NCI-H69 (cell line): Measurements from ENCODE around the gene DSG3.

Experiments
- DNase-seq: peaks from one replicate; lab custom pipeline; 2025; lab: John Stamatoyannopoulos, UW

DSG3 gene, protein sequence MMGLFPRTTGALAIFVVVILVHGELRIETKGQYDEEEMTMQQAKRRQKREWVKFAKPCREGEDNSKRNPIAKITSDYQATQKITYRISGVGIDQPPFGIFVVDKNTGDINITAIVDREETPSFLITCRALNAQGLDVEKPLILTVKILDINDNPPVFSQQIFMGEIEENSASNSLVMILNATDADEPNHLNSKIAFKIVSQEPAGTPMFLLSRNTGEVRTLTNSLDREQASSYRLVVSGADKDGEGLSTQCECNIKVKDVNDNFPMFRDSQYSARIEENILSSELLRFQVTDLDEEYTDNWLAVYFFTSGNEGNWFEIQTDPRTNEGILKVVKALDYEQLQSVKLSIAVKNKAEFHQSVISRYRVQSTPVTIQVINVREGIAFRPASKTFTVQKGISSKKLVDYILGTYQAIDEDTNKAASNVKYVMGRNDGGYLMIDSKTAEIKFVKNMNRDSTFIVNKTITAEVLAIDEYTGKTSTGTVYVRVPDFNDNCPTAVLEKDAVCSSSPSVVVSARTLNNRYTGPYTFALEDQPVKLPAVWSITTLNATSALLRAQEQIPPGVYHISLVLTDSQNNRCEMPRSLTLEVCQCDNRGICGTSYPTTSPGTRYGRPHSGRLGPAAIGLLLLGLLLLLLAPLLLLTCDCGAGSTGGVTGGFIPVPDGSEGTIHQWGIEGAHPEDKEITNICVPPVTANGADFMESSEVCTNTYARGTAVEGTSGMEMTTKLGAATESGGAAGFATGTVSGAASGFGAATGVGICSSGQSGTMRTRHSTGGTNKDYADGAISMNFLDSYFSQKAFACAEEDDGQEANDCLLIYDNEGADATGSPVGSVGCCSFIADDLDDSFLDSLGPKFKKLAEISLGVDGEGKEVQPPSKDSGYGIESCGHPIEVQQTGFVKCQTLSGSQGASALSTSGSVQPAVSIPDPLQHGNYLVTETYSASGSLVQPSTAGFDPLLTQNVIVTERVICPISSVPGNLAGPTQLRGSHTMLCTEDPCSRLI

DNA sequence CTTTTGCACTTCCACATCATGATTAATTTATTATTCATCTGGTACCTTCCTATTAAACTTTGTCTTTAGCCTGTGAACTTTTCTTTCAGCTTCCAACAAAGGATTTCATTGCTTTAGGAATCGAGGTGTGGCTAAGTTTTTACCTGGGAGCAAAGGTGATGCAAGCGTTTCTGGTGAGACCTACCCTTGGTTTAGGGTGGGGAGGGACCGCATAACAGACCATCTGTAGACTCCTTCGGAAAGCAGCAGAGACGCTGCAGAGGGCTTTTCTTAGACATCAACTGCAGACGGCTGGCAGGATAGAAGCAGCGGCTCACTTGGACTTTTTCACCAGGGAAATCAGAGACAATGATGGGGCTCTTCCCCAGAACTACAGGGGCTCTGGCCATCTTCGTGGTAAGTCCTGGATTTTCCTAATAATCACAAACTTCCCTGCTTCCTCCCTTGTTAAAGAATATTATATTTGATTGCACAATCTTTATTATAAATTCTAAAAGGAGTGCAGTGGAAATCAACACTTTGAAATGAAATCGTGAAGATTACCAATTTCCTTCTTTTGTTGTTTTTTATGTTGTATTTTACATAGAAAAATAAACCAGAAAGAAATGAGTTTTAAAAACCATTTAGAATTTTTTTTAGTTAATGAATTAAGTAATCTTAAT, at the start of gene DSG3:
Gene DSG3 (plus strand): TSS at position 212 of the 662 bp plus-strand sequence. CDS start 137 bp downstream, at position 349.
- no peak for DNase-seq

DNA sequence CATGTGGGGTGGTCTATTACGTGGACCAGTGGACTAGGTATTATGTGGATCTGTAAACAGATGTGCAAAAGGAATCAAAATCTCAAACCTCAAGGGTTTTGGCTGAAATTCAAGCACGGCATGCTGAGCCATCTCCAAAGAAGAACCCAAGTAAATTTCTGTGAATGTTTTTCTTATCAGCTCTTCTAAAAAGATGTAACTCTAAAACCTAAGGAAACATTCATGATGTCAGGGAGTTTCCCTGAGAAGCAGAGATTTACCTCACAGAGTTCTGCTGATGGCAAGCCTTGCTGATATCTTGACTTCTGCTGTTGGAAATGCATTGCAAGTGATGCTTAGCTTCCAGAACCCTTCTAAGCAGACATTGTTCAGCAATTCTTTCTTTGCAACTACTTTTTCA, 49.4 kb upstream of the DSG3 start:
- no peak for DNase-seq

DNA sequence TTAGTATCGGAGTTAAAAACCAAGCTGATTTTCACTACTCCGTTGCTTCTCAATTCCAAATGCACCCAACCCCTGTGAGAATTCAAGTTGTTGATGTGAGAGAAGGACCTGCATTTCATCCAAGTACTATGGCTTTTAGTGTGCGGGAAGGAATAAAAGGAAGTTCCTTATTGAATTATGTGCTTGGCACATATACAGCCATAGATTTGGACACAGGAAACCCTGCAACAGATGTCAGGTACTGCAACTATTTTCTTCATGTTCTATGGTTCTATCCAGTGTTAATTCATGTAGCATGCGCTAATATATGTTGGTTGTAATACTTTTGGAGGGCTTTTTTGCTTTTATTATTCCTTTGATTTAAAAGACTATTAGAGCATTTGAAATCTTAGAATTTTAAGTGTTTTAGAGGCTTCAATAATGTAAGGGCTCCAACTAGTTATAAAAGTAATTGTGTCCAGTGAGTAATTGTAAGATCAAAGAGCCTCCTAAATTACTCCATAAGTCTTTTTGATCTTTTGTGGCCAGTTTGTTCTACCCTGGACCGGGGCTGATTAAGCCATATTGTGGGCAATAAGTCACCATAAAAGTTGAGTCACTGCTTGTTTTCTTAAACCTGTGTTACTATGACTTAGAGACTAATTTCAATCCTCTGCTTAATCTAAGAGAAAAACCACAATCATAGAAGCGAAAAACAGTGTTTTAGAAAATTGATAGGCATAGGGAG, 48.1 kb upstream of the DSG3 start:
- DNase-seq: no peak

DNA sequence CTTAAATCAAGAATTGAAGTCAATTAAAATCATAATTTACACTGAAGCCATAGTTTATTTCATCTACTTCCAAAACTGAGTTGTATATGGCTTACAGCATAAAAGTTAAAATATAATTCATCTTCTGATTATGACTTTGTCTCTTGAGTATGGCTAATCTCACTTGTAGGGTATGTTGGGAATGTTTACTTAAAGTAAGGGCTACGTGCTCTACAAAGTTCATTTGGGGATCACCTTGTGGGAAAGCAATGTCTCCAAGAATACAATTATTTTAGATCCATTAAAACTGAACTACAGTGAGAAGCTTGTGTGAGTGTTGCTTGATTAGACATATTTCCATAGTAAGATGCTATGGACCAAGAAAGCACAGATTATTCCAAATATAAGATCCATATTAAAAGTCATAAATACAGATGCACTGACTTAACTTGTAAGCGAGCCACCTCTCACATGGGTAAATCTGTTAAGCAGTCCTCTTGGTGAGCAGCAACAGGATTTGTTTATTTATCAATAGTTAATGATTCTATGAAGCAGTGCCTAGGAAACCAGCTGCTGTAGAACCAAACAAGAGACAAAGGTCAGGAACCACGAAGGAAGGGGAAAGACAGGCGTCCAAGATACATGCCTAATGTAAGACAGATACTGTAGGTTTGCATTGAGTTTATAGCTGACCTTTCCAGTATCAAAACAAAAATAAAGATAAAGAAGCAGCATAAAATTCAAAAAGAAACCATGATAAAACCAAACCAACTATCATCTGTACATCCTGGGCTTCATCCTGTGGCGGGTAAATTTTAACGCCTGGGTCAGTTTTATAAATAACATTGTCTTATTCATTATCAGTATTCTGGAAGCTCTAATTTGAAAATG, 46.1 kb upstream of the DSG3 start:
- DNase-seq: no peak

DNA sequence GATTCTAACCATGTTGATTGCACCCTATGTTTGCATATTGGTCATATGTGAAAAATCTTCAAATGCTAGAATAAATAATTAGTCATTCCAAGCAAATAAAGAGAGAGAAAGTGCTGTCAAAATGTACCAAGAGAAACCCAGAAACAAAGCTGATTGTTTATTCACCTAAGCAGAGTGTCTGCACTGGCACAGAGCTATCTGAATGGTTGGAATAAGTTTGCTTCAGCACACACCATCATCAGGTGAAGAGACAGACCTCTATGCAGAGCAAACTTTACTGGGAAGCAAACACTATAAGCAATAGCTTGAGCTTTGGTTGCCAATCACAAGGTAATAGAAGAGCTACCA, 45.5 kb upstream of the DSG3 start:
- DNase-seq: no peak

DNA sequence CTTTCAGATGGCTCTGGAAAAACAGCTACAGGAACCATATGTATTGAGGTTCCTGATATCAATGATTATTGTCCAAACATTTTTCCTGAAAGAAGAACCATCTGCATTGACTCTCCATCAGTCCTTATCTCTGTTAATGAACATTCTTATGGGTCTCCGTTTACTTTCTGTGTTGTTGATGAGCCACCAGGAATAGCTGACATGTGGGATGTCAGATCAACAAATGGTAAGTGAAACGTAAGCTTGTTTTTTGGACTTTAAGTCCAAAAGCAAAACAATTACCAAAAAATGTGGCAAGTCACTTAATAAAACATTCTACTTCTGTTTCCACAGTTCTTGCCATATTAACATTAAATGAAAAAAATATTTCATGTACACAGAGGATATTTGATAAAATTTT, 44.1 kb upstream of the DSG3 start:
- no peak for DNase-seq

DNA sequence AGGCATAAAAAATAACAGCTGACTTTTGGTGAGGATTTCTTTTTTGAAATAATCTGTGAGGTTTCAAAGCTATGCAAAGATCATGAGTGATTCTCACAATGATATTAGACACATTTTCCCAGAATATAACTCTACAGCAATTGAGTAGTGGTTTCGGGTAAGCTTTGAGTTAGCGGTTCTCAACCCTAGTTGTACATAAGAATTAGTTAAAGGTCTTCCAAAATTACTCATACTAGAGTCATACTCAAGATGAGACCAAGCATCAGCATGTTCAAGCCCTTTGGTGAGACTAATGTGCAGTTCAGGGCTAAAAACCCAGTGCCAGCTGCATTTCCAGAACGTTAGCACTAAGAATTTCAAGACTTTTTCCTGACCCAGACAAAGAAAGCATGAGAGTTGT, 39.9 kb upstream of the DSG3 start:
- DNase-seq: no peak

DNA sequence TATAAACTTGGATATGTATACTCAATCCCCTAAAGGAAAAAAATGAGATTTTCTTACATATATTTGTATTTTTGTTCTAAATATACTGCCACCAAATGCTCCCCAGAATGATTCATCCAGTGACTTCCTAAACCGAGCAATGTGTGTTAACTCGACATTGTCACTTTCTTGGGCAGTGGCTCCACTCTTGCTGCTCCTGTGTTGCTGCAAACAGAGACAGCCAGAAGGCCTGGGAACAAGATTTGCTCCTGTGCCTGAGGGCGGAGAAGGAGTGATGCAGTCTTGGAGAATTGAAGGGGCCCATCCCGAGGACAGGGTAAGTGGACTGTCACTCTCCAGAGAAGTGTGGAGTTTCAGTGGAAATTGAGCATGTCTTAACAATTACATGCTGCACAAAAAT, 38.3 kb upstream of the DSG3 start:
- no peak for DNase-seq

DNA sequence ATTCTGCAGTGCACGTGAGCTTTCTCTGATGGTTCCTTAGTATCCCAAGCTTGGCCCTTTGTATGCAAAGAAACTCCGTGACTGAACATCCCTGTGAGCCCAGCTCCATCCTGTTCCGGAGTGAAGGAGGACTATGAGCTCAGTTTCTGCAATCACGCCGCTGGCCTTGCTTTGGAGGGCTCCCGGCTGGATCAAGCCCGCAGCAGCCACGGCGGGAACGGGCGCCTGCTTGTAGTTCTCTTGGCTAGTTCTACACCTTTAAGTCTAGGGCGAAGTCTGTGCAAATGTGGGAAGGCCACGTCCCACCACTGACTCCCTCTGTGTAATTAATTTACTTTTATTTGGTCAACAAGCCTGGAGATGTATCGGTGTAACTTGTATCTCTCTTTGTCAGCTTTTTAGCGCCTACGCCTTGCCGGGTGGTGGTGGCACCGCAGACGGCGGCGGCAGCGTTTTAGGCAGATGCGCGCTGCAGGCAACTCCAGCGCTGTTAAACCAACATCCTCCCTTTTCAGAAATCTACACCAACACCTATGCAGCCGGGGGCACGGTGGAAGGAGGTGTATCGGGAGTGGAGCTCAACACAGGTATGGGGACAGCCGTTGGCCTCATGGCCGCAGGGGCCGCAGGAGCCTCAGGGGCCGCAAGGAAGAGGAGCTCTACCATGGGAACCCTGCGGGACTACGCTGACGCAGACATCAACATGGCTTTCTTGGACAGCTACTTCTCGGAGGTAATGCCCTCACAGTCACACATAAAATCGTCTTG, 36.6 kb upstream of the DSG3 start:
- DNase-seq: no peak

DNA sequence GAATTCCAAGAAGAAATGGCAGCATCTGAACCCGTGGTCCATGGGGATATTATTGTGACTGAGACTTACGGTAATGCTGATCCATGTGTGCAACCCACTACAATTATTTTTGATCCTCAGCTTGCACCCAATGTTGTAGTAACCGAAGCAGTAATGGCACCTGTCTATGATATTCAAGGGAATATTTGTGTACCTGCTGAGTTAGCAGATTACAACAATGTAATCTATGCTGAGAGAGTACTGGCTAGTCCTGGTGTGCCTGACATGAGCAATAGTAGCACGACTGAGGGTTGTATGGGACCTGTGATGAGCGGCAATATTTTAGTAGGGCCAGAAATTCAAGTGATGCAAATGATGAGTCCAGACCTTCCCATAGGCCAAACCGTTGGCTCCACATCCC, 34.4 kb upstream of the DSG3 start:
- DNase-seq: no peak

DNA sequence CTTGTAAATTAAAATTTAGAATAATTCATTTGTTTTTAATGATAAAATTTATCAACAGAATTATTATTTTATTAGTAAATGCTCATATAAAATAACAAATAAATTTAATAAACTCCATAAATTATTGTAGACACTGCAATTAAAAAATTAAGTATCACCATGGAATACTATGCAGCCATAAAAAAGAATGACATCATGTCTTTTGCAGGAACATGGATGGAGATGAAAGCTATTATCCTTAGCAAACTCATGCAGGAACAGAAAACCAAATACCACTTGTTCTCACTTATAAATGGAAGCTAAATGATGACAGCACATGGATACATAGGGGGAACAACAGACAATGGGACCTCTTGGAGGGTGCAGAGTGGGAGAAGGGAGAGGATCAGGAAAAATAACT, 29.7 kb upstream of the DSG3 start:
- DNase-seq: no peak

DNA sequence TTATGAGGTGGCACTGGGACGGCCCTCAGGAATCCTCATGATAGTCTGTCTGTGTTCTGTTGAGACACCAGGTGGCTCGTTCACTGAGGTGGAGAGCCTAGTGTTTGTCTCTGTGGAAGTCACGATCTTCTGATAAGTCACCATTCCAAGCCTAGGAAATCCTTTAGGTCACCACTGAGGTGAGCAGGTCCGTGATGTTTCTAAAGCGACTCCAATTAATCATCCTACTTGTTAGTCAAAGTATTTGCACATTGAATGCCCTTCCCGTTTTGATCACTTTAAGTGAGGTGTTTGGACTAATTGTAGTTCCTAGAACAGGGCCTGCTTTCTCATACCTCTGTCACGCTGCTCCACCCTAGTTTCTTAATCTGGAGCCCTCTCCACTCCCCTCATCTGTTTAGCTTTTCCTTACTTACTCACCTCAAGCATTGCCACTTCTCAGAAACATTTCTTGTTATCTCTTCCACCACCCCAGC, 28.0 kb upstream of the DSG3 start:
- DNase-seq: no peak

DNA sequence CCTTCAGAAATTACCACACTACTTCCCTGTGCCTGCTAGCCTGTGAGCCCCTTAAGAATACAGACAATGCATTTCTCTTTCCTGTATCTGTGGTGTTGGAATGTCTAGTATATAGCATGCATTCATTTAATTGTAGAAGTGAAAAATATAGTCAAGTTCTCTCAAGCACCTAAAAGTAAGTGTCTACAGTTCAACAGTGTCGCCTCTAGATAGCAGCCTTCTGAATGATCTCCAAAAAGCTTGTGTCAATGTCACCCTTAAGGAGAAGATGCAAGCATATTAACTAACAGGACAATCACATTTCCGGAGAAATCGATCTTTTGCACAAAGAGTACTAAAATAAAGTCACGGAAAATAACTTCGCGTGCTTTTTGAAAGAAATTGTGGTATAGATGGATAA, 27.5 kb upstream of the DSG3 start:
- DNase-seq: no peak

DNA sequence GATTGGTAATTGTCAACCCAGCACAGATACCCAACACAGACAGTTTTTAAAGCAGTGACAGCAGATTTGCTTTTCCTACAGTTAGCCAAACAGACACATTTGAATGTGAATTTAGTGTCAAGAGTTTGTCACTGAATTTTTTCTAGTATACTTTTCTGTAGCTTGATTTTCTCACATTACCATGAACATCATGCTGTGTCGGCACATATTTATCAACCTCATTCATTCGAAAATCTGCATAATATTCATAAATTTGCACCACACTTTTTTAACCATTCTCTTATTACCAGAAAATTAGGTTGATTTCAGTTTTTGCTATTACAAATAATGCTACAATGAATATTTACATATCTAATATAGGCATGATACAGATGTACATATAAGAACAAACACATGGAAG, 27.0 kb upstream of the DSG3 start:
- DNase-seq: no peak

DNA sequence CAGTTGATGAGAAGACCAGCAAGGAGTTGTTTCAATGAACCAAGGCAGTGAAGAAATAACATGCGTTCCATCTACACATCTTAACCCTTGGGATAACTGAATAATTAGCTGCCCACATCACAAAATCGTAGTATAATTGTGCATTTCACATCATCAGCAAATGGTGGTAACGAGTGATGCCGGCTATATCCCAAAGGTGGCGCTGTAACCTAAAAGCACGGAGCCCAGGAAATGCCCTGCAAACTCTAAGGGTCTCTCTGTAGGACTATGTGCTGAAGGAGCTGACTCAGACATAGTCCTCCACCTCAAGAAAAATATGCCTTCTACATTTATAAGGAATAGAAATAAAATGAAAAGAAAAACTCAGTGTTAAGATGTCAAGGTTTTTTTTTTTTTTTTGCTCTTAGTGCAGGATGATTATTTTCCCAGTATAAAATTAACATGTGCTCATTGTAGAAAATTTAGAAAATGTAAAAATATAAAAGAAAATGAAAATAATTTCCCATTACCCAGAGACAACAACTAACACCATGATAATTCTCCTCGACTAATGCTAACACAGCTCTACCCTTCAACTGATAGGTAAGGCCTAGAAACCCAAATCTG, 23.1 kb upstream of the DSG3 start:
- peak; percentile 68 for DNase-seq

DNA sequence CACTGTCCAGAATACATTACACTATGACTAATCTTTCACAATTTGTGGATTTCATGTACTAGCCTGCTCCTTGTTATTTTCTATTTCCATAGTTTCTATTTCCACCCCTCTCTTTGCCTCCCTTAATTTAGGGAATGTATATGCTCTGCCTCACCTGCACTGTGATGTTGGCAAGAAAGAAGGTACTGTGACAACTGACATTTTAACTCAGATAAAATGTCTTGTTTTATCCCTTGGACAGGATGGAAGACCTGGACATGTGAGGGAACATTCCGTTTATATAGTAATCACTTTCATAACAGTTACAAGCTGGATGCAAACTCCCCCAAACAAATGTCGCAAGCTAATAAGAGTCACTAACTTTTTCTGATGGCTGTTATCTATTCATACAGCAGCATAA, 21.5 kb upstream of the DSG3 start:
- DNase-seq: no peak

DNA sequence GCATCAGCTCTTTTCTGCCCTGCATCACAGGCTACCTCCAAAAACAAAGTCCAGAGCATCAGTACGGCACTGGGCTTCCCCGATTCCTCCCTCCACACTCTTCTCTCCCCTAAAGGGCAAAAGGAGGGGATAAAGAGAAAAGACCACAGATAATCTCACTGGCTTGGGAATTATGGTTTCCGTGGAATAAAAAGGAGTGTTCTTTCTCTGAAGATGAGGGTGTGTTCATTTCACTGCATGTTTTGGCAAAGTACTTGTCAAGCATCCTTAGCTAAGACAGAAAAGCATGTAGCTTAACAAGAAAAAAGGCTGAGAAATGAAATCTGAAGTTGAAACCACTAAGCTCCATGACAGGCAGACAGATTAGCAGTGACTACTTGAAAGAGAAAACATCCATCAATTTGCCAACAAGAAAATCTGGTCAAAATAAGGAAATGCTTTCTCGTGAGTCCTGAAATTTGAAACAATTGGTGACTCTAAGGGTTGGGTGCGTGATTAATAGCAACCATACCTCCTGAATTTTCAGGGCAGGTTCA, 20.6 kb upstream of the DSG3 start:
- DNase-seq: no peak

DNA sequence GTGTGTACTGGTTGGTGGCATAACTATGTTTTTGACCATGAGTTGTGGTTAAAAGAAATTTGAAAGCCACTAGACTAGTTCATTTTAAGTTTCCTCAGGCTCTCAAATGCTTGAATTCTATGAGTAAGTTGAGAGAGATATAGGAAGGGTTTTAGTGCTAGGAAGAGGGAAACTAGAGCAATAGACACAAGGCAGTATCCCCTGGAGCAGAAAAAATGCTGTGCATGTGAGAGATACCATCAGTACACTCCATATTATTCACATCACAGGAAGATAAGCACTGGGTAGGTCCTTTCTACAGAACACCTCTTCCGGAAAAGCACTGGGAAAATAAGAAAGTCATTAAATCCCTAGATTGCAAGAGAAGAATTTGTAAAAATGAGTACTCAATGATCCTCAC, 19.3 kb upstream of the DSG3 start:
- DNase-seq: no peak

DNA sequence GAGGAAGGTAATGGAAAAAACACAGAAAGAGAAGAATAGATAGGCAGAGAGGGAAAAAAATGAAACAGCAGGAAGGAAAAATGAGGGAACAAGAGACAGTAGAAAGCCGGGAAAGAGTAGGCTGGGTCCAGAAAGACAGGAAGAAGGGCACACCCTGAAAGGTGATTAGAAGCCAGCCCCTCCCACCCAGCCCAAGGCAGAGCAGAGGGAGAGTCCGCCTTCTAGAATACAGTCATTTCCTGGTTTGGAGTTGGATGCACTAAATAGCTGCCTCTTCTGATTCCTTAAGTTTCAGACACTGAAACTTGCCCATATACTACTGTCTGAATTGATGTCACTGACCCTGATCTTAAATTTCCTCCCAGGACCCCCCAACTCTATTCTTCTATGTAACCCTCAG, 17.9 kb upstream of the DSG3 start:
- peak; percentile 22 for DNase-seq
